ENCODE measurements around the gene ZNF384.

DNA sequence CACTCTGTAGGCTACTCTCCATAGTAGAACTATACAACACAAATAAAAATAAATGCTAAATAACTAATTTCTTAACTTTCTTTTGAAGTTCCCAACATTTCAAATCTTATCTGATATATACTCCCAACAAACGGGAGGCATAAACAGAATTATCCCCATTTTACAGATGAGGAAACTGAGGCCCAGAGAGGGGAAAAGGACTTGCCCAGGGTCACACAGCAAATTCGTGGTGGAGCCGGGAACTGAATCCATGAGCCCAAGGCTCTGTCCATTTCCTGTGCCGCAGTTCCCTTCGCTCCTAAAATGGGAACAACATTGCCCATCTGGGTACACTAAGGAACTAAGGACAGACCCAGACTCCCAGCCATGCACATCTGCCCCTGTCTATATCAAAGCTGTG is 12.2 kb downstream of the ZNF384 start:
- TF ChIP-seq TCF12 (IDR thresholded peaks at IDR 0.05; ENCODE audit: low read depth) (no peak), CEBPB (IDR thresholded peaks at IDR 0.05) (no peak), NFIC (IDR thresholded peaks at IDR 0.05) (no peak), YY1 (IDR thresholded peaks at IDR 0.05; ENCODE audit: low read depth) (no peak), ZBTB7A (IDR thresholded peaks at IDR 0.05; ENCODE audit: low read depth) (no peak), CREB1 (IDR thresholded peaks at IDR 0.05; ENCODE audit: low read depth) (no peak), TAF1 (IDR thresholded peaks at IDR 0.05; ENCODE audit: low read depth) (no peak), EGR1 (IDR thresholded peaks at IDR 0.05) (no peak), EP300 (IDR thresholded peaks at IDR 0.05; ENCODE audit: borderline replicate concordance) (no peak), RAD21 (IDR thresholded peaks at IDR 0.05; ENCODE audit: low read depth) (no peak)
- TF ChIP-seq, protein P1, sequence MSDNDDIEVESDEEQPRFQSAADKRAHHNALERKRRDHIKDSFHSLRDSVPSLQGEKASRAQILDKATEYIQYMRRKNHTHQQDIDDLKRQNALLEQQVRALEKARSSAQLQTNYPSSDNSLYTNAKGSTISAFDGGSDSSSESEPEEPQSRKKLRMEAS (IDR thresholded peaks at IDR 0.05) = no peak
- TF ChIP-seq, protein P2, sequence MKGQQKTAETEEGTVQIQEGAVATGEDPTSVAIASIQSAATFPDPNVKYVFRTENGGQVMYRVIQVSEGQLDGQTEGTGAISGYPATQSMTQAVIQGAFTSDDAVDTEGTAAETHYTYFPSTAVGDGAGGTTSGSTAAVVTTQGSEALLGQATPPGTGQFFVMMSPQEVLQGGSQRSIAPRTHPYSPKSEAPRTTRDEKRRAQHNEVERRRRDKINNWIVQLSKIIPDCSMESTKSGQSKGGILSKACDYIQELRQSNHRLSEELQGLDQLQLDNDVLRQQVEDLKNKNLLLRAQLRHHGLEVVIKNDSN (IDR thresholded peaks at IDR 0.05) = no peak

Measured in Ishikawa (cell line).